ENCODE results near the gene NDUFB8.

GRCh38 chr10:100571084-100571856, 41.6 kb upstream of the NDUFB8 start:
- TF ChIP-seq CTCF (IDR thresholded peaks at IDR 0.05 in 2 of 3, conservative IDR thresholded peaks at IDR 0.05 in 1 of 3; ENCODE audit: control insufficient read depth in 2 of 3, extremely low read depth in 1 of 3, insufficient read depth in 1 of 3, low read depth in 3 of 3, low read length in 3 of 3), result no peak
- TF ChIP-seq JUND (IDR thresholded peaks at IDR 0.05; ENCODE audit: low read depth, low read length), result no peak
- no peak for TF ChIP-seq RELA (IDR thresholded peaks at IDR 0.05; ENCODE audit: borderline replicate concordance, partially characterized antibody)

Data from GM12878 (cell line).